HG02981 (cell line): ENCODE data around the gene NOTO.
"Not testable (repeated sequence)": the region's sequence is repeated elsewhere in the genome, so short reads cannot be mapped to it uniquely, and the experiment has no call there.

Experiments
- ATAC-seq: cut with Tn5 transposase; IDR thresholded peaks from one replicate; pipeline ENCODE4 v1.9.1; 2021; ENCODE audit warnings: mild to moderate bottlenecking, moderate library complexity; ENCODE audit not compliant: unreplicated experiment

NOTO gene

DNA sequence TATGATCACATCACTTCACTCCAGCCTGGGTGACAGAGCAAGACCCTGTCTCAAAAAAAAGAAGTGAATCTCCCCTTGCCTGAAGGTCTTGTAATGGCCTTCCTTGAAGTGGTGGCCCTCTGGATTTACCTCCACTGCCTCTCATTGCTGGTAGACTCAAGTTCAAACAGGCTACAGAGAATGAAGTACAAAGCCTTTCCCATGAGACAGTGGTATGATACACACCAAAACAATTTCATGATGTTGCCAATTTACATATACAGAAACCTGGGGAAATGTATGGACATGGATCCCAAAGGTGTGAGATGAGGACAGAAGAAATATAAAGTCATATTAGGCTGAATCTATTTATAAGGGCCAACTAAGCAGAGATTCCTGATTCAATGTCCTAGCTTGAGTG is 4.8 kb upstream of the NOTO start:
- no peak for ATAC-seq

DNA sequence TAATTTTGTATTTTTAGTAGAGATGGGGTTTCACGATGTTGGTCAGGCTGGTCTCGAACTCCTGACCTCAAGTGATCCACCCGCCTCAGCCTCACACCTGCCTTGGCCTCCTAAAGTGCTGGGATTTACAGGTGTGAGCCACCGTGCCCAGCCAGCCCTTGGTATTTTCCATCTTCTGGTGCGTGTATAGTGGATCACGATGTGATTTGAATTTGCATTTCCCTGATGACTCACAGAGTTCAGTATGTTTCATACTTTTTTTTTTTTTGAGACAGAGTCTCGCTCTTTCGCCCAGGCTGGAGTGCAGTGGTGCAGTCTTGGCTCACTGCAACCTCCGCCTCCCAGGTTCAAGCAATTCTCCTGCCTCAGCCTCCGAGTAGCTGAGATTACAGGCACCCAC is 2.1 kb upstream of the NOTO start:
- not testable (repeated sequence) for ATAC-seq

GRCh38 chr2:73203055-73203681 is 794 bp downstream of the NOTO start:
- ATAC-seq: no peak

GRCh38 chr2:73205611-73206010 is 3.2 kb downstream of the NOTO start:
- ATAC-seq: no peak

GRCh38 chr2:73208258-73208657 is 5.9 kb downstream of the NOTO start:
- ATAC-seq: no peak

GRCh38 chr2:73210019-73210418 is 7.6 kb downstream of the NOTO start:
- no peak for ATAC-seq

DNA sequence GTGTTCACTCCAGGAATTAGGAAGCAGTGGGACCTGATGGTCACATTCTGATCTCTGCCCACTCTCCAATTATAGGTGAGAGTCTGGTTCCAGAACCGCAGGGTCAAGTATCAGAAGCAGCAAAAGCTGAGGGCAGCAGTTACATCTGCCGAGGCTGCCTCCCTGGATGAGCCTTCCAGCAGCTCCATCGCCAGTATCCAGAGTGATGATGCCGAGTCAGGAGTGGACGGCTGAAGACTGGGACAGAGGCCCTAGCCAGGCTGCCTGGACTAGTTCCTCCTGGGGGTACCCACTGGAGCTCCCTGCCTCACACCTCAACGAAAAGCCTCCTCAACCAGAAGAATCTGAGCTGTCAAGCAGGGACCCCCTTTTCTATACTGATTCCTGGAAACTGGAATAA is 8.3 kb downstream of the NOTO start:
- ATAC-seq: no peak

DNA sequence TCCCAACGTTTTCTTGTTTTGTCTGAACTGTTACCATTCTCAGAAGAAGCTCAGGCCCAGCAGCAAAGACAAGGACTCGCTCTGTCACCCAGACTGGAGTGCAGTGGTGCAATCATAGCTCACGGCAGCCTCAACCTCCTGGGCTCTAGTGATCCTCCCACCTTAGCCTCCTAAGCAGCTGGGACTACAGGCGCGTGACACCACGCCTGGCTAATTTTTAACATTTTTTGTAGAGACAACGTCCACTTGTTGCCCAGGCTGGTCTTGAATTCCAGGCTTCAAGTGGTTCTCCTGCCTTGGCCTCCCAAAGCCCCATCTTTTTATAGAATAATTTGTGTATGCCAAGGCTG is 9.7 kb downstream of the NOTO start:
- ATAC-seq: no peak

- ATAC-seq: peak; percentile 70
Observed at GRCh38 chr2:73212448-73213176, 10.2 kb downstream of the NOTO start.

- ATAC-seq: peak; percentile 89
Observed at GRCh38 chr2:73214120-73215035, 12.0 kb downstream of the NOTO start, which contains the start of gene SMYD5. Gene SMYD5, plus strand, starts transcription at chr2:73214245. Its CDS starts 22 bp downstream, at chr2:73214267.

- ATAC-seq: no peak
Observed at GRCh38 chr2:73215254-73215653, 12.9 kb downstream of the NOTO start.

- no peak for ATAC-seq
Observed at GRCh38 chr2:73217160-73217559, 14.8 kb downstream of the NOTO start.

GRCh38 chr2:73217826-73218225 is 15.5 kb downstream of the NOTO start:
- no peak for ATAC-seq

DNA sequence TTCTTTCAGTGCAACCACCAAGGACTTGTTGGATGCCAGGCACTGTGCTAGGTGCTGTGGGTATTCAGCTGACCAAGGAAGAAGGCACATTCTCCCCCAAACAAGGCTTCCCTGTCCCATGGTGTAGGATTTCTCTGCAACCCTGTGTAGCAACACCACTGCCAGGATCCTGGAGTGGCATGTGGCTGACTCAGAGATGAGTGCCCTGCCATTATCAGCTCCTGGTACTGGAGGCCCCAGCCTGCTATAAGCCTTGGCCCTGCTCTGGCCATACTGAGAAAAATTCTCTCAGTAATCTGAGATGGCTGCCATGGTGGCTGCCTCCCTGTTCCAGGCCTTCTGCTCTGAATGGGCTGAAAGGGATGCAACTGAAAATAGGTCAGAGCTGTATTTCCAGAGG is 15.9 kb downstream of the NOTO start:
- no peak for ATAC-seq

DNA sequence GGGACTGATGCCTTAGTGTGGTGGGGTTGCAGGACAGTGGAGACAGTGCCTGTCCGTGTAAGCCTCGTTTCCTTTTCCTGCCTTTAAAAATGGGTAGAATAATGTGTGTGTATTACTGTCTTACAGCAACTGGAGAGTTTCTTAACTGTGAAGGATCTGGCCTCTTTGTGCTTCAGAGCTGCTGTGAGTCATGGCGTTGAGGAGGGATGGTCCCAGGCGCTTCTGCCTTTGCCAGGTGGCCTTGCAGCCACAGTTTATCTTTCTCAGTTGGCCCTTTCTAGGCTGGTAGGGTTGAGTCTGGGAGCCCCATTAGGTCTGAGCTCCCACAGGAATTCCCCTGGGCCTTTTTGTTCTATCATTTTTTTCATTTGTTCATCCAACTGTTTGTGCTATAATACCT is 21.4 kb downstream of the NOTO start:
- ATAC-seq: no peak

- no peak for ATAC-seq
Observed at GRCh38 chr2:73225513-73226360, 23.4 kb downstream of the NOTO start.

DNA sequence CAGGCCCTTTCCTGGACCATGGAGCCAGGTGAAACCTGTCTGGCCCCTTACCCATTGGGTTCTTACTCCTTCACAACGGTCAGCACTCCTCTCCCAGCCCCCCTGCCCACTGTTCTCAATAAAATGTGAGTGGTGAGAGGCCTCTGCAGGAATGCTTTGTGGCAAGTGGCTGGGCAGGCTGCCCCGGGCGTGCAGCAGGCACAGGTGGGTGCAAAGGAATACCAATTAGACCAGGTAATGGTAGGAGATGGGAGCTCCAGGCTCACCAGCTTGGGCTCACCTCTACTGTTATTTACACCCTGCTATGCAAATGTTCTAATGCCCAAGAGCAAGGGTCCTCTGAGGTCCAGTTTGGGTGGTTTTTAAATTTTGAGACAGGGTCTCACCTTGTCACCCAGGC is 24.7 kb downstream of the NOTO start:
- no peak for ATAC-seq

DNA sequence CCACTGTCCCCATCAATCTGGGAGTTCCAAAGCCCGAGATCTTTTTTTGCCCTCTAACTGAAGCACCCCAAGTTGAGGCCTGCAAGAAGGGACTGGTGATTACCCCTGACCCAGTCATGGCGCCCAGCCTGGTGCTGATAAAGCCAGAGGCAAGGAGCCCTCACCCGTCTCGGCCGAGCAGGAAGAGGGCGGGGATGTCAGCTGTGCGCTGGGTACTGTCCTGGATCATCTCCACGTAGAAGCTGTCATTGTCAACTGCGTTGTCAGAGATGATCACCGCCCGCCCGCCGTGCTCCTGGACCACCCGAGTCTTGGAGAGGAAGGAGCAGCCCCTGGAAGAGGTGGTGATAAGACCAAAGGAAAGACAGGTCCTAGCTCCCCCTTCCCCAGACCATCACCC is 26.3 kb downstream of the NOTO start:
- no peak for ATAC-seq

GRCh38 chr2:73232403-73233153 is 30.2 kb downstream of the NOTO start:
- no peak for ATAC-seq
